Amygdala (tissue), 56 donors: Measurements from ENCODE around the gene PANK2.
"Not testable (repeated sequence)": the region's sequence is repeated elsewhere in the genome, so short reads cannot be mapped to it uniquely, and the experiment has no call there.

ENCODE experiments used
- DNase-seq, 56 donors: peaks; one replicate each; lab custom pipeline; 2025; lab: John Stamatoyannopoulos, UW

Gene PANK2

DNA sequence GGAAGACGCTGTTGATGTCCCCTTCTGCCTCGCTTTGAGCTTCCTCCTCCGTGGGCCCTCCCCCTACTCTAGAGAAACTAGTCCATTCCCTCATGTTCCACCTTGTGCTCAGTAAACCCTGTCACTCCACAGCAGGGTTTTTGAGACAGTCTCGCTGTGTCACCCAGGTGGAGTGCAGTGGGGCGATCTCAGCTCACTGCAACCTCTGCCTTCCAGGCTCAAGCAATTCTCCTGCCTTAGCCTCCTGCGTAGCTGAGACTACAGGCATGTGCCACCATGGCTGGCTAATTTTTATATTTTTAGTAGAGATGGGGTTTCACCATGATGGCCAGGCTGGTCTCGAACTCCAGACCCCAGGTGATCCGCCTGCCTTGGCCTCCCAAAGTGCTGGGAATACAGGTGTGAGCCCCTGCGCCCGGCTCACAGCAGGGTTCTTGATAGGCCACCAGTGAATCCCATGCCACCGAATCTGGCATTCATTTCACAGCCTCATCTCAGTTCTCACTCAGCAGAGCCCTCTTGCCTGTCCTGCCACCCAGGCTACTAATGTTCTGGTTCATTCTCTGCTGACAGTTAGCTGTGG lies 36.0 kb downstream of the PANK2 start:
- no peak for DNase-seq

DNA sequence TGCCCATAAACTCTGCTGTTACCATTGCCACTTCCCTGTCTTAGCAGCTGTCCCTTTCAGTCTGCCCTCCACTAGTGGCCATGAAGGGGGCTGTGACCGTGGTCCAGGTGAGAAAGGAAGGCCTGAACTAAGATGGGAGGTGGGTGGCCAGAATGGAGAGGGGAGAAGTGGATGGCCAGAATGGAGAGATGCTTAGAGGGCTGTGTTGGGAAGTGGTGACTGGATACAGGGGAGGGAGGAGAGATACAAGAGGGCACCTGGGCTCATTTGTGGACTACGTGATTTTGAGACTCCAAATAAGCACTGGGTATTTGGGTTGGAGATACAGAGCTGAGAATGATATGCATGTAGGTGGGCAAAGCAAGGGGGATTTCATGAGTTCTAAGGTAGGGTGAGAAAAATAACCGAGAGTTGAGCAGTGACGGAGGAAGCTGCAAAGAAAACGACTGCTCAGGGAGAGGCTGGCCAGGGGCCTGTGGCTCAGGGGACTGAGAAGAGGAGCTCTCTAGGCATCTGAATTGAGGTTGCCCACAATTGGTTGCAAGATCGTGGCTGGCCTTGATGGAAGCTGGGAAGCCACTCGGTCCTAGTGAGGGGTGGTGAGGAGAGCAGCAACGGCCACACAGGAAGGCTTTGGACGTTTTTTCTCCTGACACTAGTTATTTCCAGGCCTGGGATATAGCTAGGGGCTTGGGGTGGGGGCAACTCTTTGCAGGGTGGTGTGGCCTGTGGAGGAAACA lies 36.9 kb downstream of the PANK2 start:
- DNase-seq, result no peak

DNA sequence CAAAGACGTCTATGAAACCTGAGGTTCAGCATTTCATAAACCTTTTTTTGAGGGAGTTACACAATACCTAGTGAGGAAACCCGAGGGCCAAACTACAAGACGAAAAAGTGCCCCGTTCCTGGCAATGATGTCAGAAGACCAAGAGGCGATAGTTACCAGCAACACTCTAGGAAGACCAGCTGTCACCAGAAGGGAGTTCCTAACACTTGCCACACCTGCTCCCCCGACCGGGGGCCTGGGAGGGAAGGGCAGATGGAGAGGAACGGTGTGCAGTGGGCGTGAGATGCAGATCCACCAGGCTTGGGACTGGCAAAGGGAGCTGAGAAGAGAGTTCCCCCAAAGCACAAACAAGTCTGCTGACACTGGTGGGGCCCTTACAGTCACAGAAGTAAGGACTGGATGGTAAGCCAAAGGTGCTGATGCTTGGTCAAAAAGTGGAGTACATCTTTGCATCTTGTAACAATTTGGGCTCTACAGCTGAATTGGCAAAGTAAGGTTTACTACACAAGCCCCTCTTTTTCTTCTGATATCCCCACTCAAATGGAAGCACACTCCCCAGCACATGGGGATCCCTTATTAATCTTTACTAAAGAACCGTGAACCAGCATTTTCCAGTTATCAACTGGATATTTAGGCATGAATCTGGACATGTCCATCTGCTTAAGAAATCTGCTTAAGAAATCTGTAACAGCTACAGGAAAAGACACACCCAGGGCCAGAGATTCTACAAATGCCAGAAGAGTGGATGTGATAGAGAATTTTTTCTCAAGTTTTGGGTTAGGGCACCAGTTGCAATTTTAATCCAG lies 38.5 kb downstream of the PANK2 start:
- DNase-seq, result peak in 3 of 56 donors; percentile 29 to 43 (median 31)

DNA sequence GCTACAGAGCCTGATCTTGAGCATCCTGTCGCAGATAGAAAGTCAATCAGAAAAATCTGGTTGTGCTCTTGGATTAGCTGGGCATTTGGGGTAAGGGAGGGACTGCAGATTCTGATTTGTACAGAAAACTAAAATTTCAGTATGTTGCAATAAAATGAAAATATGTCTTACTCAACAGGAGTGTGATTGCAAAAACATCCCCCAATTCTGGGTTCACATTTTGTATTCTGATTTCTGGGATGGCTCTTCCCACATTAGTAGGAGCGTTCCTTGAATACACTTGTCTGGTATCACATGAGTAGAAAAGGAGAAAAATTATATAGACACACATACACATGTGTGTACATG lies 40.5 kb downstream of the PANK2 start:
- DNase-seq, result no peak

DNA sequence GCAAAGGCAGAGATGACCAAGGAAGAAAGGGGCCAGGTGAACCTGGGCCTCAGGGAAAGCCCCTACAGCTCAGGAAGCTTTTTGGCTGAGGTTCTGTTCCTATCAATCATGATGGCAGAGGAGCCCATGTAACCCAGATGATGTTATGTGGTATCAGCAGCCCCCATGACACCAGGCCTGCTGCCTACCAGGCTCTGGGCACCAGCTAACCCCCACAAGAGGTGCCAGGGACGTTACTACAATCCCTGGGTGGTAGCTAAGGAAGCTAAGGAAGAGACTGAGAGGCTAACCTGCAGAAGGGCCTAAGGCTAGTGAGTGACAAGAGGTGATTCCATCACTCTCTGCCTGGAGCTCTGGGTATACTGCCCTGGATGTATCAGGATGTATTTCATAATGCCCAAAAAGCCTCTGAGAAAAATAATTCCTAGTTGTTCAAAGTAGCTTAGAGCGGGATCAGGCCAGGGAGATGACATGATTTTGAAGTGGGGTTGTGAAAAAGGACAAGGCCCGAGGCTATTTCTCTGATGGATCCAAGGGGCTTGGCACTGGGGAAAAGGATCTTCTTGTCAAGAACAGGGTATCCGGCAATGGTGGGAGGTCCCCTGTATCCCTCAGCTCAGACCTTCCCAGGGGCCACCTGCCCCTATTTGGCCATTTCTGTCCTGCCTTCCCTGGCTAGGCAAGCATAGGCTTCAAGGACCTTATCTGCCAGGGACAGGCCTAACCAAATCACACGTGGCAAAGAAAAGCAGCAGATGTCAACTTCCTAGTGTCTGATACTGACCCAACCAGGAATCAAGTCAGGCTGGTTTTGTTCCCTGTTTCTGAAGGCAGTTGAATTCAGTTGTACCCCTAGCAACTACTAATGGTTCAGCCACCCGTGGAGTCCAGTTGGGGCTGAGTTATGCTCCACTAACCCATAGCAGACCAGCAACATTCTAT lies 41.3 kb downstream of the PANK2 start:
- DNase-seq, result no peak

DNA sequence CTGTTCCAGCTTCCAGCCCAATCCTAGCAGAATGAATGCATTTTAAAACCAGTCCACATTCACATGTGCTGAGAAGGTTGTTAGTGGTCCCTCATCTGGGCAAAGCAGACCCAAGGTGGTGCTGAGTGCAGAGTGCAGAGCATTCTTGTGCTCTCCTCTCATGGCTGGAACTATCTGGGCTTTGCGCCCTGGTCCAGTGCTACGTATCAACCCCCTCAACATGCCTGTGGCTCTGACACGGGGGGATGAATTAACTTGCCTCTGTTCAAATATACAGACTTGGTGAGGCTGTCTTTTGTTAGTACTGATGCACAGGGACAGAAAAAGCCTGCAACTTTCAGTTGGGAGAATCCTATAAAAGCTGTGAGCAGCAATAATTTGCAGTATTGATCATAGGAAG lies 42.5 kb downstream of the PANK2 start:
- DNase-seq, result no peak

DNA sequence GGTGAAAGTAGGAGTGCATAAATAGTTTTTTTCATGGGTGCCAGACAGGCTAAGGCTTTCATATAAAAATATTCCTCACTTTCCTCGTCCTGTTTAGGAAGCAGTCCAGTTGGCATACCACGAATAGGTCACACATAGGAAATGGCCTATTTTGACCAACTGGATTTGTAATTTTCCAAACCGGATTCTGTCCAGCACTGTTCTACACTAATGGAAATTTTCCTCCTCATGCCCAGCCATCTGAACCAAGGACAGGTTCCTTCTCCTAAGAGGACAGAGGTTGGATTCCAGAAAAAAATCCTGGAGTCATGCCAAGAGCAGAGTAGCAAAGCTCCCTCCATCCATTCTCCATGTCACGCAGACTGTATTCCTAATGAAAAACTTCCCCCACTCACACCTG lies 43.1 kb downstream of the PANK2 start:
- no peak for DNase-seq

DNA sequence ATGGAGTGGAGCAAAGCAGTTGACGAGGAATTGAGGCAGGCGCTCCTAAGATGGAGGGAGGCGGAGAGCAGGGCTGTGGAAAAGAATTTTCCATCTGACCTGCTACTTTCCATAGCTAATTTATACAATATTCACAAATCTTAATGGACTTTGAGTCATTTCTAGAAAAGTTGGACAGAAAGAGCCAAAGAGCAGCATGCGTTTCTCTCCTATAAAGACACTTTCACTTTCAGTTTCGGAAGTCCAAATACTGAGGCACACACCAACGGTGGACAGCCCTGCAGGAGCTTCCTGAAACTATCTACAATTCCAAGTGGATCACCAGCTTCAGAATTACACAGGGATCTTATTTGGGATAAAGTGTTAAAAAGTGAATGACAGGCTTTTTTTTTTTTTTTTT lies 43.5 kb downstream of the PANK2 start:
- DNase-seq, result no peak

DNA sequence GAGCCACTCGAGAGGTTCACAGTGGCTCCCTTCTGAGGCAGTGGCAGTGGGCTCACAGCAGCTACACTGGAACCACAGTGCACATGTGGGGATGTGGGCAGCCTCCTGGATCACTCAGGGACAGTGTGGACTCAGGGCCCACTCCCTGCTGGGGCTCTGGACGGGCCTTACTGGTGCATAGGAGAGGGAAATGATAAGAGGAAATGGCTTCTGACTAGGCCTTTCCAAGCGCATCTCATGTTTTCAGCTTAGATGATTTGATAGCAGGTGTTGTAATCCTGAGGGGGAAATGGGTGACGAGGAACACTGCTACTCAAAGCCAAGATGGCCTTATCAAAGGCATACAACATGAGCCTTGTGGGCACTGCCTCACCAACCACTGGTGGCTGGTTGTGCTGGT lies 44.0 kb downstream of the PANK2 start:
- no peak for DNase-seq

DNA sequence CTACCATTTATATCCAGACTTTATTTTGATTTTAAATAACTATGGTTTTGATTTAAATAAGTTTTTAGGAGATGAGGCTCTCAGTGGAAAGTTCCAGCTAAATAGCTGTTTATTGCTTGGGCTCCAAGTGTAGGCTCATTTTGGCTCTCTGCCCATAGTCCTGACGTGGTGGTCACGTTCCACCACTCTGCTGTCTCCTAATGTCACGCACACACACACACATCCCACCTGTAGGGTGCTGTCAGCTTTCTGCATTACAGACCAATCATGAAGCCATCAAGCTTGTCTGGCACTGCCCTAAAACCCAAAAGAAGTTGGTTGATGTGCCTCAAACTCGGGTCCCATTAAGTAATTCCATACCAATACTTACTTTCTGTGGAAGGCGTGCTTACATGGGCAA lies 45.4 kb downstream of the PANK2 start:
- no peak for DNase-seq

DNA sequence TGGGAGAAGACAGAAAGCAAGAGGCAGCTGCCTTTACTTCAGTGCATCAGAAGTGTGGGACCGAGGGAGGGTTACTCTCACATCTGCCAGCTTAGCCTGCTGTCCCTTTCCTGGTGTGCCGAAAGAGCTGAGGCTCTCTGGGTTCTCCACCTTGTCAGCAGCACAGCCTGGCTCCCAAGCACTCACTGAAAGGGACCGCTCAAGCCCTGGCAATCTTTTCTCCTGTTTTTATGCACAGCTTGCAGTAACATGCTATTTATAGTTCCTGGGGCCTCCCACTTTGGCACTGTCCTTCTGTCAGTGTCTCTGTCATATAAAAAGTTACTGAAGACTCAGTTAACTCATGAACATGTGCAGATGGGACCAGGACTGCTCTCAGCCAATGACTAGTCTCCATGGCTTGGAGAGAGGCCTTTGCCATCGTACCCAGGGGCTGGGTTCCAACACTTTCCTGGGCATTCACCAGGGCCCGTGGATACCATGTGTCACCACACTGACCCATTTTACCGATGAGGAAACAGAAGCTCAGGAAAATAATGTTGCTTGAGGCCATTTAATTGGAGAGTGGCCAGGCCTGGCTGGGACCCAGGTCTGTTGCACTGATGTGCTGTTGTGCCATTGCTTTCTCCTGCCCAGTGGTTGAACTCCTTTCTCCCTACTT lies 46.2 kb downstream of the PANK2 start:
- peak in 2 of 56 donors; percentile 42 to 66 for DNase-seq

DNA sequence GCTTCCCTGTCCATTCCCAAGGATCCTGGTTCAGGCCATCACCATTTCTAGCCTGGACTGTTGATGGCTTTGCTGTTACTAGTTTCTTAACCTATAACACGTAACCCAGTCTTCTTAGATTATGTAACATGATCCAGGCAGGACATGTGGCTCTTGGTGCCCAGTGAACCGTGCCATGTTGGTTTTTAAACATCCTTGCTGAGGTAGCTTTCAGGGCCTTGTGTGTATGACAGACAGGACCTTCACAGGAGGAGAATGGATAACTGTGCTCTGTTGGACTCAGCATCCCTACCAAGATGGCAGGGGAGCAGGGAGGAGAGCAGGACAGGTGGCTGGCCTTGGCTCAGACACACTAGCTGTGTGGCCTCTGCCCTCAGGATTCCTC lies 46.8 kb downstream of the PANK2 start:
- DNase-seq, result no peak

DNA sequence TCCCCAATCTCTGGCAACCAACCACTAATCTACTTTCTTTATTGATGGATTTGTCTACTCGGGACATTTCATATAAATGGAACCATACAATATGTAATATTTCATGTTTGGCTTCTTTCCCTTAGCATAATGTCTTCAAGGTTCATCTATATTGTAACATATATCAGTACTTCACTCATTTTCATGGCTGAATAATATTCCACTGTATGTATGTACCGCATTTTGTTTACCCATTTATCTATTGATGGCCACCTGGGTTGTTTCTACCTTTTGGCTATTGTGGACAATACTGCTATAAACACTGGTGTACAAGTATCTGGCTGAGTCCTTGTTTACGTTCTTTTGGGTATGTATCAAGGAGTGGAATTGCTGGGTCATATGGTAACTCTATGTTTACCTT lies 48.4 kb downstream of the PANK2 start:
- DNase-seq, result no peak

DNA sequence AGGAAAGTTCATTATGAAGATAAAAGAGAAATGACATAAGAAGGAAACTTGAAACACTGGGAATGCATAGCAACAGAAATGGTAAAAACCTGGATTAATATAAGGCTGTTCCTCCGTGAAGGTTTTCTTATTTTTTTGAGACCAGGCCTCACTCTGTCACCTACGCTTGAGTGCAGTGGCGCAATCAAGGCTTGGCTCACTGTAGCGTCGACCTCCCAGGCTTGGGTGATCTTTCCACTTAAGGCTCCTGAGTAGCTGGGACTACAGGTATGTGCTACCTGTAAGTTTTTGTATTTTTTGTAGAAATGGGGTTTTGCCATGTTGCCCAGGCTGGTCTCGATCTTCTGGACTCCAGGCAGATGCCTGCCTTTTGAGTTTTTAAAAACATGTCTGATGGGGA lies 51.7 kb downstream of the PANK2 start:
- DNase-seq, result no peak

DNA sequence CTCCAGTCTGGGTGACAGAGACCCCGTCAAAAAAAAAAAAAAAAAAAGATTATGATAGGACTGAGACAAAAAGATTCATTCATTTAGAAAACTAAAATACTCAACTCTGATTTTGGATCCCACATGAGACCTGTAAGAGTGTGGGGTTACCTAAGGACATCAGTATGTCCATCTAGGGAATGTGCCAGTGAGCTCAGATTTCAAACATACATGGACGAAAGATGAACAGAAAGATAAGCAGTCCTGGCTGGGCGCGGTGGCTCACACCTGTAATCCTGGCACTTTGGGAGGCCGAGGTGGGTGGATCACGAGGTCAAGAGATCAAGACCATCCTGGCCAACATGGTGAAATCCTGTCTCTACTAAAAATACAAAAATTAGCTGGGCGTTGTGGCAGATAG lies 57.5 kb downstream of the PANK2 start:
- DNase-seq, result not testable (repeated sequence)

DNA sequence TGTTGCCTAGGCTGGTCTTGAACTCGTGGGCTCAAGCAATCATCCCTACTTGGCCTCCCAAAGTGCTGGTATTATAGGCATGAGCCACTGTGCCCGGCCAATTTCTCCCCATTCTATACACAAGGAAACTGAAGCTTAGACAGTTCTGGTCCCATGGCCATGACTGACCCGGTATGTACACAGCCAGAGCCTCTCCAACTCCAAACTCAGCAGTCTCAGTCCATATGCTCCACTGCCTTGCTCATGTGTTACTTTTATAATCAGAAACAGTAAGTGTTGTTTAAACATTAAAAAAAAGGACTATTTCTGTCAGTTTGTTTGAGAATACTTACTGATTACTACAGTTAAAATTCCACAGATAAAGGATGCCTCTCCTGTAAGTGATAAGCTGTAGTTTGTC lies 75.5 kb downstream of the PANK2 start:
- no peak for DNase-seq

DNA sequence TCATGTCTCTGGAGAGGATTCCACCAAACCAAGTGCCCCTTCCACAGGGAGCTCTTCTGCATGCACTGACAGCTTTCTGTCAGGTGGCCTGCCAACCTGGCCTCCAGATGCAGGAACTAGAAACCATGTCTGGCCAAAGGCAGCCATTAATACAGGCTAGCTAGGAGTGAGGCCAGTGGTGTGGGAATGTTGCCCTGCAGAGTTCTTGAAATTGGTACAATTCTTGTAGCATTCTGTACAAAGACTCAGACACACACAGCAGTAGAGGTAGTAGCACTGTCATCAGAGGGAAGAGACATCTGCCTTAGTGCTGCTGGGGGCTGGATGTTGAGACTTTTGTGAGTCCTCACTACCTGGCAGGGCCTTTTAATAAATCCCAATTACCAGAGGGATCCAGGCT lies 77.4 kb downstream of the PANK2 start:
- no peak for DNase-seq

DNA sequence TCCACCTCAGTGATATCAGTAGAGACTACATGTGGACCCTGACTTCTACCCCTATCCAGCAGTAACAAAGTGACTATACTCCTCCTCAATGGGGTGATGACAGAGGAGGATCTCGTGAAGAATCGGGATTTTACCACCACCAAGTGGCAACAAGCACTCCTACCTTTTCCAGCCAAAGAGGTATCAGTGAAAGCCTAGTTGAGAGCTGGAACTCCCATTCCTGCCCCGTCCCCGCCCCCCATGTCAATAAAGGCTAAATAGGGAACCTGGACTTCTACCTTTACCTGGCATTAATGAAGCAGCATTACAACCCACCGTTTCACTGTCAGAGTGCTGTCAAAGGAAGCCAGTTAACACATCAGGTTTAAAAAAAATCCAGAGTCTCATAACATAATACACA lies 80.8 kb downstream of the PANK2 start:
- no peak for DNase-seq

DNA sequence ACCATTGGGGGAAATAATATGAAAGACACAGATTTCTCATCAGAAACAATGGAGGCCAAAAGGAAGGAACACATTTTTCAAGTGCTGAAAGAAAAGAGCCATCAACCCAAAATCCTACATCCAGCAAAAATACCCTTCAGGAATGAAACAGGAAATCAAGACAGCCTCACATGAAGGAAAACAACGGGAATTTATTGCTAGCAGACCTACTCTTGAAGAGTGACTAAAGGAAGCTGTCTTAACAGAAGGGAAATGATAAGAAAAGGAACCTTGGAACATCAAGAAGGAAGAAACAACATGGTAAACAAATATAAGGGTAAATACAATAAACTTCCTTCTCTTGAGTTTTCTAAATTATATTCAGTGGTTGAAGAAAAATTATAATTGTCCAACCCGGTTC lies 82.0 kb downstream of the PANK2 start:
- DNase-seq, result no peak

DNA sequence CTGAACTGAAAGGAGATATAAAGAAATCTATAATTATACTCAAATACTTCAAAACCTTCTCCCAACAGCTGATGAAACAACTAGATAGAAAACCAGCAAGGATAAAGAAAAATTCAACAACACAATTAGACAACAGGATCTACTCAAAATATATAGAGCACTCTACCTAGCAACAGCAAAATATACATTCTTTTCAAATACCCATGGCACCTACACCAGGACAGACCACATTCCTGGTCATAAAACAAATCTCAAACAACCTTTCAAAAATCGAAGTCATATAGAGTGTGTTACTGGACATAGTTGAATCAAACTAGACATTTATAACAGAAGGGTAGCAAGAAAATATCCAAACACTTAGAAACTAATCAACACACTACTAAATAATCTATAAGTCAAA lies 83.0 kb downstream of the PANK2 start:
- DNase-seq, result no peak
